WTC11 (cell line): ENCODE data around the gene DBH. TPM values are rescaled to one million over a fixed set of nuclear protein-coding genes. Genes with fewer than 3 reads are reported as not detected.

Experiments used
- ATAC-seq: fragments of 200-7000 bp; cut with Tn5 transposase; 2 replicates; pipeline ENCODE4 v1.10.0; 2021; ENCODE audit warnings: mild to moderate bottlenecking, moderate library complexity
- CTCF ChIA-PET: fragments of 300-600 bp; sonication (Branson Sonifier 250); formaldehyde crosslinking; loops from one replicate; lab custom pipeline; 2021; ENCODE audit warnings: antibody characterized with exemption; lab: Charles Lee
- POLR2A ChIA-PET: fragments of 350-600 bp; sonication (Branson Sonifier 250); formaldehyde crosslinking; loops from one replicate; lab custom pipeline; 2021; ENCODE audit warnings: antibody characterized with exemption; lab: Charles Lee
- DNase-seq: peaks from one replicate; pipeline ENCODE4 v3.0.0; 2021; ENCODE audit warnings: low spot score
- H3K27ac Mint-ChIP-seq: 2 replicates; pipeline ENCODE4 v1.8.0; 2021; ENCODE audit warnings: mixed read lengths
- H3K27me3 Mint-ChIP-seq: 2 replicates; pipeline ENCODE4 v1.8.0; 2021; ENCODE audit warnings: low read depth, mild to moderate bottlenecking, moderate library complexity, mixed read lengths
- H3K36me3 Mint-ChIP-seq: 2 replicates; pipeline ENCODE4 v1.8.0; 2021; ENCODE audit warnings: mixed read lengths
- H3K4me1 Mint-ChIP-seq: 2 replicates; pipeline ENCODE4 v1.8.0; 2022; ENCODE audit warnings: mixed read lengths
- H3K4me3 Mint-ChIP-seq: 2 replicates; pipeline ENCODE4 v1.8.0; 2021; ENCODE audit warnings: mild to moderate bottlenecking, moderate library complexity, mixed read lengths
- H3K9me3 Mint-ChIP-seq: 2 replicates; pipeline ENCODE4 v1.8.0; 2021; ENCODE audit warnings: mixed read lengths
- CREB1 ChIP-seq: sonication (generic); formaldehyde crosslinking; IDR thresholded peaks from 2 replicates; pipeline ENCODE4 v1.8.0; 2023; ENCODE audit warnings: mild to moderate bottlenecking, missing genetic modification reagents
- CTCF ChIP-seq: fragments of 200-600 bp; IDR thresholded peaks from 2 replicates; pipeline ENCODE4 v1.8.0; 2022; ENCODE audit warnings: antibody characterized with exemption
- ETV6 ChIP-seq: sonication (generic); formaldehyde crosslinking; IDR thresholded peaks from 2 replicates; pipeline ENCODE4 v1.8.1; 2022; ENCODE audit warnings: mild to moderate bottlenecking, missing genetic modification reagents
- FOXP1 ChIP-seq: sonication (generic); formaldehyde crosslinking; IDR thresholded peaks from 2 replicates; pipeline ENCODE4 v1.8.0; 2022; ENCODE audit warnings: missing genetic modification reagents, mild to moderate bottlenecking, moderate library complexity, borderline replicate concordance
- GABPB1 ChIP-seq: sonication (generic); formaldehyde crosslinking; IDR thresholded peaks from 2 replicates; pipeline ENCODE4 v1.8.1; 2023; ENCODE audit warnings: mild to moderate bottlenecking, missing genetic modification reagents
- IRF2 ChIP-seq: sonication (generic); formaldehyde crosslinking; IDR thresholded peaks from 2 replicates; pipeline ENCODE4 v1.8.0; 2022; ENCODE audit warnings: low read depth, missing genetic modification reagents, borderline replicate concordance
- JUN ChIP-seq: sonication (generic); formaldehyde crosslinking; IDR thresholded peaks from 2 replicates; pipeline ENCODE4 v1.8.0; 2023; ENCODE audit warnings: mild to moderate bottlenecking, missing genetic modification reagents
- MXD4 ChIP-seq: fragments of 250-450 bp; sonication (Bioruptor Pico); IDR thresholded peaks from 2 replicates; pipeline ENCODE4 v1.8.0; 2021; ENCODE audit warnings: mild to moderate bottlenecking, moderate library complexity, borderline replicate concordance
- NR2C2 ChIP-seq: sonication (generic); formaldehyde crosslinking; IDR thresholded peaks from 2 replicates; pipeline ENCODE4 v1.8.0; 2022; ENCODE audit warnings: mild to moderate bottlenecking, missing genetic modification reagents
- PRRX2 ChIP-seq: fragments of 250-450 bp; sonication (Bioruptor Pico); IDR thresholded peaks from 2 replicates; pipeline ENCODE4 v1.8.0; 2021; ENCODE audit warnings: mild to moderate bottlenecking
- TCF7 ChIP-seq: sonication (generic); formaldehyde crosslinking; IDR thresholded peaks from 2 replicates; pipeline ENCODE4 v1.8.0; 2022; ENCODE audit warnings: mild to moderate bottlenecking, low read depth, missing genetic modification reagents, moderate library complexity
- ZNF232 ChIP-seq: sonication (generic); formaldehyde crosslinking; IDR thresholded peaks from 2 replicates; pipeline ENCODE4 v1.8.0; 2022; ENCODE audit warnings: mild to moderate bottlenecking, missing genetic modification reagents
- total RNA-seq: library from RNA; stranded (reverse); gene quantifications from 3 replicates; pipeline ENCODE4 v1.2.3, GENCODE V29; 2021
- TF ChIP-seq, protein P1 (sequence below): sonication (generic); formaldehyde crosslinking; conservative IDR thresholded peaks from 2 replicates; pipeline ENCODE4 v1.8.1; 2023; ENCODE audit warnings: mild to moderate bottlenecking, low read depth, missing genetic modification reagents, moderate library complexity
- TF ChIP-seq, protein P2 (sequence below): fragments of 250-450 bp; sonication (Bioruptor Pico); IDR thresholded peaks from 2 replicates; pipeline ENCODE4 v1.9.0; 2021; ENCODE audit warnings: moderate library complexity, mild to moderate bottlenecking, inconsistent platforms, borderline replicate concordance
- TF ChIP-seq, protein P3 (sequence below): sonication (generic); formaldehyde crosslinking; IDR thresholded peaks from 2 replicates; pipeline ENCODE4 v1.8.1; 2023; ENCODE audit warnings: mild to moderate bottlenecking, missing genetic modification reagents
- TF ChIP-seq, protein P4 (sequence below): sonication (generic); formaldehyde crosslinking; IDR thresholded peaks from 2 replicates; pipeline ENCODE4 v1.8.1; 2023; ENCODE audit warnings: mild to moderate bottlenecking, missing genetic modification reagents, moderate library complexity
- TF ChIP-seq, protein P5 (sequence below): sonication (generic); formaldehyde crosslinking; IDR thresholded peaks from 2 replicates; pipeline ENCODE4 v1.8.0; 2022; ENCODE audit warnings: missing genetic modification reagents

The DBH gene
- total RNA-seq, 1 experiment from 2014 or later = 0.24 TPM

- DNase-seq (no peak), ATAC-seq (no peak)
- Mint-ChIP-seq H3K4me1 (no peaks in the 10 kb centered on the region), H3K9me3 (no peaks in the 10 kb centered on the region), H3K27me3 (no peaks in the 10 kb centered on the region), H3K4me3 (no peak overlapping the region), H3K36me3 (no peaks in the 10 kb centered on the region), H3K27ac (no peak overlapping the region; the same call in 1 of the 2 replicates)
- CTCF ChIA-PET = interaction anchor here (1.2 to 1.5 kb wide), 4 partner anchors 11 to 165 kb away, joined by 3 to 5 read pairs (median 3); no protein-coding TSS in a partner anchor
- no peak for TF ChIP-seq JUN (CRISPR knock-in tag)
- no peak for TF ChIP-seq TCF7
- no peak for TF ChIP-seq GABPB1 (CRISPR knock-in tag)
- TF ChIP-seq, protein P1, sequence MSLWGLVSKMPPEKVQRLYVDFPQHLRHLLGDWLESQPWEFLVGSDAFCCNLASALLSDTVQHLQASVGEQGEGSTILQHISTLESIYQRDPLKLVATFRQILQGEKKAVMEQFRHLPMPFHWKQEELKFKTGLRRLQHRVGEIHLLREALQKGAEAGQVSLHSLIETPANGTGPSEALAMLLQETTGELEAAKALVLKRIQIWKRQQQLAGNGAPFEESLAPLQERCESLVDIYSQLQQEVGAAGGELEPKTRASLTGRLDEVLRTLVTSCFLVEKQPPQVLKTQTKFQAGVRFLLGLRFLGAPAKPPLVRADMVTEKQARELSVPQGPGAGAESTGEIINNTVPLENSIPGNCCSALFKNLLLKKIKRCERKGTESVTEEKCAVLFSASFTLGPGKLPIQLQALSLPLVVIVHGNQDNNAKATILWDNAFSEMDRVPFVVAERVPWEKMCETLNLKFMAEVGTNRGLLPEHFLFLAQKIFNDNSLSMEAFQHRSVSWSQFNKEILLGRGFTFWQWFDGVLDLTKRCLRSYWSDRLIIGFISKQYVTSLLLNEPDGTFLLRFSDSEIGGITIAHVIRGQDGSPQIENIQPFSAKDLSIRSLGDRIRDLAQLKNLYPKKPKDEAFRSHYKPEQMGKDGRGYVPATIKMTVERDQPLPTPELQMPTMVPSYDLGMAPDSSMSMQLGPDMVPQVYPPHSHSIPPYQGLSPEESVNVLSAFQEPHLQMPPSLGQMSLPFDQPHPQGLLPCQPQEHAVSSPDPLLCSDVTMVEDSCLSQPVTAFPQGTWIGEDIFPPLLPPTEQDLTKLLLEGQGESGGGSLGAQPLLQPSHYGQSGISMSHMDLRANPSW (CRISPR knock-in tag) = no peak
- POLR2A ChIA-PET = no interaction called here
Observed at GRCh38 chr9:133691191-133691590, 55.0 kb downstream of the DBH start.

GRCh38 chr9:133691626-133692363, 55.6 kb downstream of the DBH start:
- Mint-ChIP-seq H3K4me3 (no peak overlapping the region), H3K4me1 (no peaks in the 10 kb centered on the region), H3K9me3 (no peaks in the 10 kb centered on the region), H3K27ac (no peak overlapping the region), H3K36me3 (no peaks in the 10 kb centered on the region), H3K27me3 (no peaks in the 10 kb centered on the region)
- ChIA-PET POLR2A (no interaction called here), CTCF (interaction anchor here (1.2 to 1.5 kb wide), 3 partner anchors 10 to 102 kb away, joined by 3 to 5 read pairs (median 3); no protein-coding TSS in a partner anchor)
- DNase-seq (no peak), ATAC-seq (no peak)
- TF ChIP-seq, protein P2, sequence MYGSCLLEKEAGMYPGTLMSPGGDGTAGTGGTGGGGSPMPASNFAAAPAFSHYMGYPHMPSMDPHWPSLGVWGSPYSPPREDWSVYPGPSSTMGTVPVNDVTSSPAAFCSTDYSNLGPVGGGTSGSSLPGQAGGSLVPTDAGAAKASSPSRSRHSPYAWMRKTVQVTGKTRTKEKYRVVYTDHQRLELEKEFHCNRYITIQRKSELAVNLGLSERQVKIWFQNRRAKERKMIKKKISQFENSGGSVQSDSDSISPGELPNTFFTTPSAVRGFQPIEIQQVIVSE = no peak
- no peak for TF ChIP-seq FOXP1 (CRISPR knock-in tag)
- TF ChIP-seq ZNF232 (CRISPR knock-in tag) = no peak
- no peak for TF ChIP-seq IRF2 (CRISPR knock-in tag)
- no peak for TF ChIP-seq CTCF
- TF ChIP-seq, protein P3, sequence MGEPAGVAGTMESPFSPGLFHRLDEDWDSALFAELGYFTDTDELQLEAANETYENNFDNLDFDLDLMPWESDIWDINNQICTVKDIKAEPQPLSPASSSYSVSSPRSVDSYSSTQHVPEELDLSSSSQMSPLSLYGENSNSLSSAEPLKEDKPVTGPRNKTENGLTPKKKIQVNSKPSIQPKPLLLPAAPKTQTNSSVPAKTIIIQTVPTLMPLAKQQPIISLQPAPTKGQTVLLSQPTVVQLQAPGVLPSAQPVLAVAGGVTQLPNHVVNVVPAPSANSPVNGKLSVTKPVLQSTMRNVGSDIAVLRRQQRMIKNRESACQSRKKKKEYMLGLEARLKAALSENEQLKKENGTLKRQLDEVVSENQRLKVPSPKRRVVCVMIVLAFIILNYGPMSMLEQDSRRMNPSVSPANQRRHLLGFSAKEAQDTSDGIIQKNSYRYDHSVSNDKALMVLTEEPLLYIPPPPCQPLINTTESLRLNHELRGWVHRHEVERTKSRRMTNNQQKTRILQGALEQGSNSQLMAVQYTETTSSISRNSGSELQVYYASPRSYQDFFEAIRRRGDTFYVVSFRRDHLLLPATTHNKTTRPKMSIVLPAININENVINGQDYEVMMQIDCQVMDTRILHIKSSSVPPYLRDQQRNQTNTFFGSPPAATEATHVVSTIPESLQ = no peak
- TF ChIP-seq, protein P4, sequence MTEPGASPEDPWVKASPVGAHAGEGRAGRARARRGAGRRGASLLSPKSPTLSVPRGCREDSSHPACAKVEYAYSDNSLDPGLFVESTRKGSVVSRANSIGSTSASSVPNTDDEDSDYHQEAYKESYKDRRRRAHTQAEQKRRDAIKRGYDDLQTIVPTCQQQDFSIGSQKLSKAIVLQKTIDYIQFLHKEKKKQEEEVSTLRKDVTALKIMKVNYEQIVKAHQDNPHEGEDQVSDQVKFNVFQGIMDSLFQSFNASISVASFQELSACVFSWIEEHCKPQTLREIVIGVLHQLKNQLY (CRISPR knock-in tag) = no peak
- no peak for TF ChIP-seq NR2C2 (CRISPR knock-in tag)
- no peak for TF ChIP-seq MXD4 (CRISPR knock-in tag)
- TF ChIP-seq ETV6 (CRISPR knock-in tag) = no peak
- no peak for TF ChIP-seq CREB1 (CRISPR knock-in tag)
- no peak for TF ChIP-seq PRRX2 (CRISPR knock-in tag)
- TF ChIP-seq, protein P5, sequence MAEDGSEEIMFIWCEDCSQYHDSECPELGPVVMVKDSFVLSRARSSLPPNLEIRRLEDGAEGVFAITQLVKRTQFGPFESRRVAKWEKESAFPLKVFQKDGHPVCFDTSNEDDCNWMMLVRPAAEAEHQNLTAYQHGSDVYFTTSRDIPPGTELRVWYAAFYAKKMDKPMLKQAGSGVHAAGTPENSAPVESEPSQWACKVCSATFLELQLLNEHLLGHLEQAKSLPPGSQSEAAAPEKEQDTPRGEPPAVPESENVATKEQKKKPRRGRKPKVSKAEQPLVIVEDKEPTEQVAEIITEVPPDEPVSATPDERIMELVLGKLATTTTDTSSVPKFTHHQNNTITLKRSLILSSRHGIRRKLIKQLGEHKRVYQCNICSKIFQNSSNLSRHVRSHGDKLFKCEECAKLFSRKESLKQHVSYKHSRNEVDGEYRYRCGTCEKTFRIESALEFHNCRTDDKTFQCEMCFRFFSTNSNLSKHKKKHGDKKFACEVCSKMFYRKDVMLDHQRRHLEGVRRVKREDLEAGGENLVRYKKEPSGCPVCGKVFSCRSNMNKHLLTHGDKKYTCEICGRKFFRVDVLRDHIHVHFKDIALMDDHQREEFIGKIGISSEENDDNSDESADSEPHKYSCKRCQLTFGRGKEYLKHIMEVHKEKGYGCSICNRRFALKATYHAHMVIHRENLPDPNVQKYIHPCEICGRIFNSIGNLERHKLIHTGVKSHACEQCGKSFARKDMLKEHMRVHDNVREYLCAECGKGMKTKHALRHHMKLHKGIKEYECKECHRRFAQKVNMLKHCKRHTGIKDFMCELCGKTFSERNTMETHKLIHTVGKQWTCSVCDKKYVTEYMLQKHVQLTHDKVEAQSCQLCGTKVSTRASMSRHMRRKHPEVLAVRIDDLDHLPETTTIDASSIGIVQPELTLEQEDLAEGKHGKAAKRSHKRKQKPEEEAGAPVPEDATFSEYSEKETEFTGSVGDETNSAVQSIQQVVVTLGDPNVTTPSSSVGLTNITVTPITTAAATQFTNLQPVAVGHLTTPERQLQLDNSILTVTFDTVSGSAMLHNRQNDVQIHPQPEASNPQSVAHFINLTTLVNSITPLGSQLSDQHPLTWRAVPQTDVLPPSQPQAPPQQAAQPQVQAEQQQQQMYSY = no peak
